HCT116 (cell line): ENCODE measurements around the gene SMAD7.

Experiments used
- EZH2 ChIP-seq: fragments of 200-600 bp; sonication (generic); IDR thresholded peaks from 2 replicates; pipeline ENCODE4 v1.6.1; 2017; ENCODE audit warnings: antibody characterized with exemption, mixed run types
- POLR2AphosphoS5 ChIP-seq: IDR thresholded peaks from 2 replicates; pipeline ENCODE4 v1.6.1; 2011; ENCODE audit warnings: mild to moderate bottlenecking, low read depth, low read length, moderate library complexity
- RAD21 ChIP-seq: IDR thresholded peaks from 2 replicates; pipeline ENCODE4 v1.6.1; 2012; ENCODE audit warnings: low read depth, mild to moderate bottlenecking
- SIN3A ChIP-seq: IDR thresholded peaks from 2 replicates; pipeline ENCODE4 v1.6.1; 2012; ENCODE audit warnings: low read depth
- ZFX ChIP-seq: fragments of 450-650 bp; IDR thresholded peaks from 2 replicates; pipeline ENCODE4 v1.6.1; 2017

DNA sequence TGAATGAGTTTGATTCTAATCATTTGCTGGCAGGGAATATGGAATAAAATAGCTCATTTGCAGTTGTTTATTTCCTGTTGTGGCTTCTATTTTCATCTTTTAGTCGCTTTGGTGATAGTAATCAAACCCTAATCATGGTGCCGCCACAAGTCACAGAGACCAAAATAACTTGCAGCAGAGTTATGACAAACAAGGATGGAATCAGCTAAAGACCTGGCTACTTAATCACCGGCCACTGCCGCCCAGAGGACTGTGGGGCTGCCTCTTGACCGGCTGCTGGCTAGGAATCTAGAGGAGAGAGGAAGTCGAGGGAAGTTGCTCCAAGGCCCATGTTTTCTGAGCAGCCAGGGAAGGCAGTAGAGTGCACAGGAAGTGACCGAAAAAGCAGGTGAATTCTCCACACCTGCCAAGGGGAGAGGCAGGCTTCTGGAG lies 5.1 kb upstream of the SMAD7 start:
- TF ChIP-seq EZH2 (no peak), POLR2AphosphoS5 (no peak), RAD21 (no peak), ZFX (no peak), SIN3A (no peak)
